NCI-H2196 treated with DMSO at 0.1 percent for 48 hours (cell line): ENCODE results near the gene CRACR2B.
A peak's percentile ranks its signal among the peaks of the same experiment; 100 is the strongest.

Experiments used
- DNase-seq: peaks from one replicate; lab custom pipeline; 2025; ENCODE audit not compliant: unreplicated experiment; lab: John Stamatoyannopoulos, UW

CRACR2B gene

GRCh38 chr11:865462-866430, 38.0 kb downstream of the CRACR2B start:
- no peak for DNase-seq

- DNase-seq, result no peak
Measured at GRCh38 chr11:866481-866880, 38.8 kb downstream of the CRACR2B start.

DNA sequence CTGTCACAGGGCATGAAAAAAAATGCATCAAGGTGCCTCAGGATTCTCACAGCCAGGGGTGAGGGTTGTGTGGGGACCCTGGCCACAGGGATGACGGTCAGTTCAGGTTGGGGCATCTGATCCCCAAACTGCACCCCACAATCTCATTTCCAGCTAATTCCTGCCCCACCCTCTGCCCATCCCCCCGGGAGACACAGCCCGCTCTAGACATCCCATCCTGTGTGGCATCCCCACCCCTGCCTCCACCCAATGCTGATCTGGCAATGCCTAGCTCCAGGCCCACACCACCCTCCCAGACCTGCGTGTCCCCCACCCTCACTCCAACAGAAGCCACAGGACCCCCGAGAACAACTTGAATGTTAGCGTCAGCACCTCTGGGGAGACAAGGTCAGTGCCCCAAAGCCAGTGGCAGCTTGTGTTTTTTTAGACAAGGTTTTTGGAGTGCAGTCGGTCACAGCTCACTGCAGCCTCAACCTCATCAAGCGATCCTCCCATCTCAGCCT, 40.2 kb downstream of the CRACR2B start:
- DNase-seq, result no peak

GRCh38 chr11:868394-868793, 40.7 kb downstream of the CRACR2B start:
- no peak for DNase-seq

GRCh38 chr11:868802-869201, 41.1 kb downstream of the CRACR2B start:
- DNase-seq, result no peak

GRCh38 chr11:869399-870126, 41.8 kb downstream of the CRACR2B start:
- DNase-seq, result no peak

GRCh38 chr11:870127-870413, 42.4 kb downstream of the CRACR2B start:
- DNase-seq, result no peak

- no peak for DNase-seq
Measured at GRCh38 chr11:870418-870817, 42.7 kb downstream of the CRACR2B start.

- DNase-seq, result no peak
Measured at GRCh38 chr11:871472-871871, 43.8 kb downstream of the CRACR2B start.

DNA sequence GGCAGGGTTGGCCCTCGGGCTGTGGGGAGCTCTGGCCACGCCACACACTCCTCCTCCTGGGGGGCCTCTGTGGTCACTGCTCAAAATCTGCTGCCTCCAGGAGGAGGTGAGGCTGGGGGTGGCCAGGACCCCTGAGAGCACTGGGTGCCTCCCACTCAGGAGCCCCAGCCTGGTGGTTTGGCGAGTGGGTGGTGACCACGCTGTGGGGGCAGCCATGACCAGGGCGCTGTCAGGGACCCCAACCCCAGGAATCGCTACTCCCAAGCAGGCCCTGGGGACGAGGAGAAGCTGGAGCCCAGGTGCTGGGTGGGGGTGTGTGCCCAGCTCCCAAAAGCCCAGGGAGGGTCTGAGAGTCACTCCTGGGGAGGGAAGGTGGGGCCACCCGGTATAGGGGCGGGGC, 45.1 kb downstream of the CRACR2B start:
- no peak for DNase-seq

DNA sequence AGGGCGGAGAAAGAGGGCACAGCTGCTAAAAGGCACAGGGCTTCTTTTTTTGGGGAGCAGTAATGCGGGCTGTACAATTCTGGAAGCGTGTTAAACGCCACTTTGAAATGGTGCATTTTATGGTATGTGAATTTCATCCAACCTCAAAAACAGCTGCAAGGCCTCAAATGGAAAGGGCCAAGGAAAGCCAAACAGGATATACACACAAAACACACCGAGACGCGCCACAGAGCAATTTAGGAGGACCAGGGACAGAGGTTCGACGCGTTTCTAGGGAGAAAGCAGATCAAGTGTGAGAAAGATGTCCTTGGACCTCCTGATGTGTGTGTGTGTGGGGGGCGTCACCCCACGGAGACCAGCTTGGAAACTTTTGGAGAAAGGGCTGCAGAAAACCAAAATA, 46.0 kb downstream of the CRACR2B start:
- no peak for DNase-seq

- DNase-seq, result no peak
Measured at GRCh38 chr11:875203-875602, 47.5 kb downstream of the CRACR2B start.

GRCh38 chr11:875769-876301, 48.1 kb downstream of the CRACR2B start:
- DNase-seq, result no peak

GRCh38 chr11:876545-876944, 48.8 kb downstream of the CRACR2B start:
- DNase-seq, result peak; percentile 63

- no peak for DNase-seq
Measured at GRCh38 chr11:877565-877964, 49.8 kb downstream of the CRACR2B start.

- DNase-seq, result no peak
Measured at GRCh38 chr11:880447-880846, 52.7 kb downstream of the CRACR2B start.
